ENCODE results near the gene ST6GALNAC2.
"Not testable (repeated sequence)": the region's sequence is repeated elsewhere in the genome, so short reads cannot be mapped to it uniquely, and the experiment has no call there.

The ST6GALNAC2 gene

DNA sequence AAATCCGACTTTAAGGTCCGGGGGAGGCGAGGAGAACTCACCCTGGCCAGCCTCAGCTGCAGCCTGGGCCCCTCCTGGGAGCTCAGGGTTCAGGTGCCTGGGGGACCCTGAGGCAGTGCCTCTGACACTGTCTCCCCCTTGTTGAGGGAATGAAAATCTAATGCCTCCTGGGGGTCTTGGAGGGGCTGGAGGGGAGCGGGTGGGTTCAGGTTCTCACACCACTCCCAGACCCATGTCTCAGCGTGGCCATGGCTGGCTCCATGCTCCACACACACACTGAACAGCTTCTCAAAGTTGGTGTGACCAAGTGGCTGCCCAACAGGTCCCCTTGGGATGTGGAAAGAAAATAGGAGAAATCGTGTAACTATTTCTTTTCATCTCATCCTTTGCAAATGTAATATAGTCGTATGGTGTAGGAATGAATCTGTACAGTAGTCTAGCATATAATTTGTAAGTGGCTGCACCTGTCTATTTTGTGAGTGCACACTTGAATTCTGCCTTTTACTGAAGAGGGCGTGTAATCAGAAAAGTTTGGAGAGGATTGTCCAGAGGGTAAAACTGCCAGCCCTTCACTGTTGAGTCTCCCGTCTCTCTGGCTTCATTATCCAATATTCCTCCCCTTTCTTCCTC, 46.6 kb downstream of the ST6GALNAC2 start:
- no peak for DNase-seq

DNA sequence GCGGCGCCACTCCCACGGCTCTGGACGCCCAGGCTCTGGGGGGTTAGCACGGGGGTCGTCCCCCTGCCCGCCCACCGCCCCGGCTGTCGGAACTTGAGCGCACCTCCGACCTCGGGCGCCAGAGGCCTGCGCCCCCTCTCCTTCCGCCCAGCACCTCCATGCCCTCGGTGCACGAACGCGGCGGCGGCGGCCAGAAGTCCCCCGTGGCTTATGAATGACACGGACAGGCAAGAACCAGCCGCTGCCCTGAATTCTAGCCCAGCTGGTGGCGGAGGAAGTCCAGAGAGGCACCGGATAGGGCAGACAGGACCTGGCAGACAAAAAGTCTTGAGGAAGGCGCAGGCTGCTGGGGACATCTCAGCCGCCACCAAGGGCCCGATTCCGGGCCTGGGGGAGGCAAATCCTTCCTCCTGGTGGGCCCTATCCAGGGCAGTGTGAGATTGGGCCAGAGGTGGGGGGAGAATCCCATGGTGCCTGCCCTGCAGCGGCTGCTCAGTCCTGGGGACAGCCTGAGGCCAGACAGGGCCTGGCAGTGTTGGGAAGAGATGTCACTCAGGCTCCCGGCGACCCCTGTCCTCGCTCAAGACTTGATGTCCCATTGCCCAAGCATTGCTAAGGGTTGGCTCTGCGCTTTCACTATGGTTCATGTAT, 47.3 kb downstream of the ST6GALNAC2 start:
- no peak for DNase-seq

DNA sequence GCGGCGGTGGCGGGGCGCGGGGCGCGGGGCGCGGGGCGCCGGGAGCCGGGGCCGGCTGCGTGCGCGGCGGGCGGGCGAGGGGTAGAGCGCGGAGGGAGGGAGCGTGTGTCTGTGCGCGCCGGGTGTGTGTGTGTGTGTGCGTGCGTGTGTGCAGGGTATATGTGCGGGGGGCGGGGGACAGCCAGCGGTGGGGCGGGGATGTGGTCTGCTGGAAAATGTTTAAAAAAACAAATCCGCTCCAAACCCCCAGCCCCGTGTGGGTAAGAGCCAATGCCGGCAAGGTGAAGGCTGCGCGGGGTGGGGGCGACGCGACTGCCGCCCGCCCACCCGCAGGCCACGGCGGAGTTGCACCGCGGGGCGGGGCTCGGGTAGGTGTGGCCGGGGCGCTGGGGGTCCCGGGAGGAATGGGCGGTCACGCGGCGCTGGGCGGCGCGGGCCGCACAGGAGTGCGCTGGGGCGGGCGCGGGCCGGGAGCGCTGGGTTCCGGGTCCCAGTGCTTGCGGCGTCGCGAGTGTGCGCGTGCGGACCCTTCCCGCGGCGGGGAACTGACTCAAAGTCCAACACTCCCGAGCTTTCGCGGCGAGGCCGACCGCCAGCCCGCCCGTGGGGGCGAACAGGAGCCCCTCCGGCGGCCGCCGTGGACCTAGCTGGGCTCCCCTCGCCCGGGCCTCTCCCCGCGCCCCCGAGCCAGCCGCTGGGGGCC, 47.9 kb downstream of the ST6GALNAC2 start, which contains the start of gene CYGB:
Gene CYGB, minus strand, starts transcription at position 132 of the 703 bp plus-strand sequence. CDS start 167 bp downstream, outside the sequence.
- DNase-seq, result peak; percentile 29

DNA sequence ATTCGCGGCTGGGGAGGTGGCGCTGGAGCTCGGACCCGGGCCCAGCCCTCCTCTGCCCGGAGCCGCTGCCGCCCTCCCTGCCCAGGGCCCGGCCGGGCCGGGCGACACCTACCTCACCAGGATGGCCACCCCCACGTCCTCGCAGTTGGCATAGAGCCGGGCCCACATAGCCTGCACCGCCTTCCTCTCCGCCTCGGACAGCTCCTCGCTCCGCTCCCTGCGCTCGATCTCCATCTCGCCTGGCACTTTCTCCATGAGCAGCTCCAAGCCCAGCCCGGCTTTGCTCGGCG, 48.4 kb downstream of the ST6GALNAC2 start:
- no peak for DNase-seq

DNA sequence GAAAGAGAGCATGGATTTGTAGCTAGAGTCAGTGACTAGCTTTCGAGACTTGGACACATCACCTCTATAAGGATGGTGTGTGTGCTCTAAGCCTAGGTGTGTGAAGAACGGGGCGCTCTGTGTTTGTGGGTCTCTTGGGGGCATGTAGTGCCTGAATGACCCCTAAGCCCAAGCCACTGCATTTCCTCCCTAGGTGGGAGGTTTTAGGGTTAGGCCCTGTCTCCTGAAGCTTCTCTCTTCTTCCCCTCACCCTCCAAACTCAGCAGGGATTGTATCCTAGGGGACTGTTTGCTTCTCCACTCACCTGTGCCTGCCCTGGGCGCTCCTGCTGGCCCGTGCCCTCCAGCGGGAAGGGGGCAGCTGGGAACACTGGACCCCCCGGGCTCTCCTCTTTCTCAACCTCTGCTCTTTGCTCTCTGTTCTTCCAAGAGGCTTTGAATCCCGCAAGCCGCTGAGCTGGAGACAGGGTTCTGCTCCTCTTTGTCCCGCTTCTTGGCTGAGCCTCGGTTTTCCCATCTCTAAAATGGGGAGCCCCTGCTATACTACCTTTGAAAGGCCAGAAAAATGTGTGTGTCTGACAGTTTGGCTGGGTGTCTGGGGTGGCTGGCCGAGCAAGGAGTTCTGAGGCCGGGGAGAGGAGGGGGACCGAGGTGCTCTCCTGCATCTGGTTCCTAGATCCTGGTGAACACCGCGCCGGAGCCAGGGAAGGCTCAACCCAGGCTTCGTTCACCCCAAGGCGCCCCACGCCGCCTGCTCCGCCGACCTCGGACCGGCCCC, 49.0 kb downstream of the ST6GALNAC2 start:
- peak; percentile 14 for DNase-seq

DNA sequence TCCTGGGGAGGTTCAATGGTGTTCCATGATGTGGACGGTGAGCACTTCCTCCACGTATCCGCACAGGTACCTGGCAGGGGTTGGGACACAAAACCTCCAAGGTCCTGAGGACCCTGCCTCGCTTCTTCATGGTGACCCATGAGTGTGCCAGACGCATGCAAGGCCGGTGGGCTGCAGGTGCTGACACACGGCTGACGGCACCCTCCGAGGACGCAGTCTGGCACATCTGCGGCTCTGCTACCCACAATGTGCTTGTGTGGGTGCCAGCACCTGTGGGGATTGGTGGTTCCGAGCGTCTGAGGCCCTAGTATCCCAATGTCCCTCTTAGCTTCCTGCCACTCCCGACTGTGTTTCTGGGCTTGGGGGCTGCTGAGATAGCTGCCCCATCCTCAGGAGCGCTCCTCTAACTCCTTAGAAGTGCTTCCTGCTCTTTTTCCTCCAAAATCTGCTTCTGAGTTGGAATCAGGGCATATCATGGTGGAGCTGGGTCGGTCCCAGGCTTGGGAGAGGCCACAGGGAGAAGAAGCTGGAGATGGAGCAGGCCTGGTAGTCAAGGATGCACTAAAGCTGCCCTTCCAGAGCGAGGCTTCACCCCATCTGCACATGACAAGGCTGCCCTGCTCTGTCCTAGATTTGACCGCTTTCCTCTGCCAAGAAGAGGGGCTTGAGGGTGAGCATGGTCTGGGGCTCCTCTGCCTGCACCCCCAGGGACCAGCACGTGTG, 49.7 kb downstream of the ST6GALNAC2 start:
- DNase-seq, result no peak

DNA sequence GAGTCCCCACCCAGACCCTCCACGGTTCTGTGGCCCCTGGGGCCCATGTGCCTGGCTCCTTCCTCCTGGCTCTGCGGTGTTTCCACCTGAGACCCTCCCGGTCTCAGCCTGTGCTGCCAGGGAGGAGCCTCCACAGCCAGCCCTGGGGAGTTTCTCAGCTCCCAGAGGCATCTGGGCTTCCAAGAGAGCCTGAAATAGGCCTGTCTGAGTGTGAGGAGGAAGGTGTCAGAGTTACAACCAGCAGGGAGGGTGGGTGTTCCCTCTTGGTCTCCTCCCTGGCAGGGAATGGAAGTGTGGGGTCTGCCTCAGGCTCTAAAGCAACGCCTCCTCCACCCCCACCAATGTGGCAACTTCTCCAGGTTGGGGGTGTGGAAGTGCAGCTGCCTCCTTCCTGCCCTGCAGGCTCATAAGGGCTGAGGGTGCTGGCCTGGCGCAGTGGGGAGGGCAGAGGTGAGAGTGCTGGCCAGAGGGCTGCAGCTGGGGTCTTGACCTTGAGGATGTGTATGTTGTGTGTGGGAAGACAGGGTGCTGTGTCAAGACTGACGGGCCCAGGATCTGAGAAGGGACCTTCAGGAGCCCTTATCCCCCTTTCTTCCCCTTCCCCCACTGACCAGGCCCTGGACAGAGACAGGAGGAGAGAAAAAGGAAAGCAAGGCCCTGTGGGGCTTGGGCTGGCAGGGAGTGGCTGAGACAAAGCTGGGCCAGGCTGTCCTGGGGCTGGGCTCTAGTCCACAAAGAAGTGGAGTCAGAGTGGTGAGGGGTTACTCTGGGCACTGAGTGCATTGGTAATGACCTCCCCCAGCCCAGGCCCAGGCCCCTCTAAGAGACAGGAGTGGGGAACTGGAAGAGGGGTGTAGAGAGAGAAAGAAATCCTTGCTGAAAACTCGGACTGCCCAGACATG, 50.6 kb downstream of the ST6GALNAC2 start:
- DNase-seq, result no peak

DNA sequence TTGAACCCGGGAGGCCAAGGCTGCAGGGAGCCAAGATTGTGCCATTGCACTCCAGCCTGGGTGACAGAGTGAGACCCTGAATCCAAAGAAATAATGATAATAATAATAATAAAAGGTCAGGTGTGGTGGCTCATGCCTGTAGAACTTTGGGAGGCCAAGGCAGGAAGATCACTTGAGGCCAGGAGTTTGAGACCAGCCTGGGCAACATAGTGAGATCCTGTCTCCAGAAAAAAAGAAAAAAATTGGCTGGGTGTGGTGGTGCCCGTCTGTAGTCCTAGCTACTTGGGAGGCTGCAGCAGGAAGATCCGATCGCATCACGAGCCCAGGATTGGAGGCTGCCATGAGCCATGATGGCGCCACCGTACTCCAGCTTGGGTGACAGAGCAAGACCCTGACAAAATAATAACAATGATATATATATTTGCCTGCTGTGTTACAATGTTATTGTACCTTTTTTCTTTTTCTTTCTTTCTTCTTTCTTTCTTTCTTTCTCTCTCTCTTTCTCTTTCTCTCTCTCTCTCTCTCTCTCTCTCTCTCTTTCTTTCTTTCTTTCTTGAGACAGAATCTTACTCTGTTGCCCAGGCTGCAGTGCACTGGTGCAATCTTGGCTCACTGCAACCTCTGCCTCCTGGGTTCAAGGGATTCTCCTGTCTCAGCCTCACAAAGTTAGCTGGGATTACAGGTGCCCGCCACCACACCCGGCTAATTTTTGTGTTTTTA, 51.9 kb downstream of the ST6GALNAC2 start:
- DNase-seq, result not testable (repeated sequence)

DNA sequence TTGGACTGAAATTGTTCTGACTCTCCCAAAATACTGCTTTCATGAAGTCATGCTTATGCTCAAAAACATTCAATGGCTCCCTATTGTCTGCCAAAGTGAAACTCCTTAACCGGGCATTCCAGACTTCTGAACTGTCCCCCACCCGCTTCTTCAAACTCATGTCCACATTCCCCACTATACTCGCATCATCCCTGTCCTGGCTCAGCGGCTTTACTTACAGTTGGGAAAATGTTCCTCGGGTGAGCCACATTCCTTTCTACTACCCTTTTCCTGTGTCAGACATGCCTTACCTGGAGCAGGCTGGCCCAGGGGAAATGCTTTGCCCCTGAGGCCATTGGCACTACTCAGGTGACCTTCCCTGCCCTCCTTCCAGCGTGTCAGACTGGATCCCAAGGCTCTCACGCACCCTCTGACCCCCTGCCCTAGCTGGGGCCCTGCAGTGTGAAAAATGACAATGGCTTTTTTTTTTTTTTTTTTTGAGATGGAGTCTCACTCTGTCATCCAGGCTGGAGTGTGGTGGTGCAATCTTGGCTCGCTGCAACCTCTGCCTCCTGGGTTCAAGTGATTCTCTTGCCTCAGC, 53.5 kb downstream of the ST6GALNAC2 start:
- DNase-seq, result no peak

DNA sequence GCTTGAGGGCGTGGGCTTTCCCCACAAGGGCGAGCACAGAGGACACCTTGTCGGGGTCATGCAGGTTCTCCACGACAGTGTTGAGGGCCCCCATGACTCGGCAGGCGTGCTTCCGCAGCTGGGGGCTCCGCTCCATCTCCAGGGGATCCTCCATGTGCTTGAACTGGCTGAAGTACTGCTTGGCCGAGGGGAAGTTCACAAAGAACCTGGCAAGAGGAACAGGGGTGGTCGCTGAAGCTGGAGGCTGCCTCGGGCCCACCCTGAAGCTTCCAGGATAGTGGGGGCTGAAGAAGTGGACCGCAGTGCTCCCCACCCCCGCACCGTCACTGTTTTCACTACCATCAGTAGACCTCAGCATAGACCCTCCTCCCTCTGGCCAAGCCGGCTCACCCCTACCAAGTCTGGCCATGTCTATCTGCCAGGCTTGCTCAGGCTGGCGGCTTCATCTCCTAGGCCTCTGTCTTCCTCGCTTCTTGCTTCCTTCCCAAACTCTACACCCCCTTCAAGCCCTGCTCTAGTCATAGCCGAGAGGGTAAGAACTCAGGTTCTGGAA, 54.1 kb downstream of the ST6GALNAC2 start:
- no peak for DNase-seq

DNA sequence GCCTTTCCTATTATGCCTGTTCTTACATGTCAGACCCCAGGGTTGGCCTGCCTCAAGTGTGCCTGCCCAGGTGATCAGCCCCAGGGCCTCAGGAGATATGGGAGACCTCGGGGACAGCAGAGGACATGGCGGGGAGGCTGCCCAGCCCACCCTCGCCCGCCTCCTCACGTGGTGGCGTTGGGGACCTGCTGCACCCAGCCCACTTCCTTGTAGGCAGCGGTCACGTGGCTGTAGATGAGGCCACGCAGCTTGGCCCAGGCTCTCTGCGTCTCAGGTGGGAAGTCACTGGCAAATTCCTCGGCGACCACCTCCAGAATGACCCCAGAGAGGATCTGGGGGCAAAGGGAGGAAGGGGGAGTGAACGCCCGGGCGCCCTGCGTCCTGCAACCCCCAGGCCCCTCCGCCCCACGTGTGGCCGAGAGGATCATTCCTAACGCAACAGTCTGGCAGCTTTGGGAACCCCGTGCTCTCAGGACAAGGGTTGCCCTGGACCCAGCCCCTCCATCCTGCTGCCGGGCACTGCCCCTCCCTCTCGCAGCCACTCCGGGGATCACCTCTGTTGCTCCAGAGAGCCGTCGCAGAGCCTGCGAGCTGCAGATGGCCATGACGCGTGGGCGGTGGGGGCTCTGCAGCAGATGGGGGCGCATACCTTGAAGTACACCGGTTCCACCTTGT, 54.7 kb downstream of the ST6GALNAC2 start:
- no peak for DNase-seq

DNA sequence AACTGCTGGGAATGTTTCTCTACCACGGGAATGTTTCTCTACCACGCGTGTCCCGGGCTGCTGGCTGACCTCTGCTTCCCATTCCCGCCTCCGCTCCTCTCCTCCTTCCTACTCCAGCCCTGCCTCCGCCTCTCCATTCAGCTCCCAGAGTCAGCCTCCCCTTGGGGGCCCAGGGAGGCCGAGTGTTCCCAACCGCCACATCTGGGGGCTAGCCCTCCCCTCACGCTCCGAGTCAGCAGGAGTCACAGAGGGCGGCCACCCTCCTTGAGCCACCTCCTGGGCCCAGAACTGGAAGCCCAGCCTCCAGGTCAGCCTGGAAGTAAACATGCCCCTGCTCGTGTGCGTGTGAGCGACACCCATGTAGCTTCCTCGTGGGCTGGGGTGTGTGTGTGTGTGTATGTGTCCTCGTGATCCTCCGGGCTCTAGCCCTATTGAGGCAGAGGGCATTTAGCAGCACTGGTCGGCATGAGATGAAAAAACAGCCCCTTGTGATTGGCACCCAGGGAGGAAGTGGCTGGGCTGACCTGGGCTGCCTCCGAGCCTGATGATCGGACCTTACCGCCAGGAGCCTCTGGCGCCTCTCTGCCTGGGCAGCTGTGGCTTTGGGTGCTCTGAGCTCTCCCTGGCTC, 55.5 kb downstream of the ST6GALNAC2 start:
- DNase-seq, result no peak

DNA sequence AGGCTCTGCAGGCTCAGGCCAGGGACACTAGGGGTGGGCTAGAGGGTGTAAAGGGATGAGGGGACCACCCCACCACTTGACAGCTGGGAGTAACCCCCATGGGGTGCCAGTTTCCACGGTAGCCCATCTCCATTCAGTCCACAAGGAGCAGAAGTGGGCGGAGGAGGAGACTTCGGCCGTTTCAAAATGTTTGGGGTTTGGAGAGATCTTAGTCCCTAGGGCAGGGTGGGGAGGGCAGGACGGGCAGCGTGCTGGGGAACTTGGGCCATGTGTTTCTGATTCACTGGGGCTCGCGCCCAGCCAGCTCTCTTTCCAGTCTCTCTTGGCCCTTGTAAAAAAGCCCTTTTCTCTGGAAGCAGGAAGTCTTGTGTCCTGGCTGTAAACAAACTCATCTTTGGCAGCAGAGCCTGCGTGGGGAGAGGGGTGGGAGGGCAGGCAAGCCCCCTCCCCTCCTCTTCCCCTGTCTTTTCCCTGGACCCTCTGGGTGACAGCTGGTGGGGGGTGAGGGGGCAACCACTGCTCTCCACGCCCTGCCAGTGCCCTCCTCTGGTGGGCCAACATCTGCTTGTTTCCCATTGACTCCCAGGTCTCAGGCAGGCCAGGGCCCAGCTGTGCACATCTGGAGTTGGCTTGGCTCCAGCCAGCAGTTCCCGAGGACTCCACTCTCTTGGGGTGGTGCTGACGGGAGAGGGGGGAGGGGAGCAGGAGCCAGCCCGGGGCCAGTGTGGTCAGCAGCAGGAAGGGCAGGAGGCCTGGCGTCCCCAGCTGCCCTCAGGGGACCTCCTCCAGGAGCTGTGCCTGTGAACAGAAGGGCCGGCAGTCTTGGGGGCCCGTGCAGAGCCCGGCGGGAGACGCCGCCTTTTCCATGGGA, 56.2 kb downstream of the ST6GALNAC2 start:
- no peak for DNase-seq

DNA sequence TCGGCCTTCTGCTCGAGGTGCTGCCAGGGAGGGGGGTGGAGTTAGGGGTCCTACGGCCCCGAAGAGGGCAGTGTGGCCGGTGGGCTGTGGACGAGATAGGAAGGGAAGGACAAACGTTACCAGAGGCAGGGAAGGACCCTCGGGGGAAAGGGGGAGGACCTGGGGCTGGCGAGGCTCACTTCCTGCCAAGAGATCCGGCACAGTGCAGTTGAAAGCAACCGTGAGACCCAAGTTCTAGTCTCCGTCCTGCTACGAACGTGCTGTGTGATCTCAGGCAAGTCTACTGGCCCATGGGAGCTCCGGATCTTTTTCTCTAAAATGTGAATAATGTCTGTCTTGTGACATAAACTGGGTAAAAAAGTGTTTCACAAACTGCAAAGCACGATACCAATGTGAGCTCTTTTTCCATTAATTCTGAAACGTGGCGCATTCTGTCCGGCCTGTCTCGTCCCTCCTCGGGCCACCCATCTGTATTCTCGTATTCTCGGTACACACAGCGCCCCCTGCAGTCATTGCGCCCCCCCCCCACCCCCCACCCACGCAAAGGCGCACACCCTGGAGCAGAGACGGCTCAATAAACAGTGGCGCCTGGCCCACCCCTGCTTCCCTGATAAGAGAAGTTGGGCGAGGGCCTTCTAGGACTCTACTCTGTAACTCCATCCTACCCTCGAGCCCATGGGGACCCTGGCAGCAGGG, 57.0 kb downstream of the ST6GALNAC2 start:
- DNase-seq, result no peak

DNA sequence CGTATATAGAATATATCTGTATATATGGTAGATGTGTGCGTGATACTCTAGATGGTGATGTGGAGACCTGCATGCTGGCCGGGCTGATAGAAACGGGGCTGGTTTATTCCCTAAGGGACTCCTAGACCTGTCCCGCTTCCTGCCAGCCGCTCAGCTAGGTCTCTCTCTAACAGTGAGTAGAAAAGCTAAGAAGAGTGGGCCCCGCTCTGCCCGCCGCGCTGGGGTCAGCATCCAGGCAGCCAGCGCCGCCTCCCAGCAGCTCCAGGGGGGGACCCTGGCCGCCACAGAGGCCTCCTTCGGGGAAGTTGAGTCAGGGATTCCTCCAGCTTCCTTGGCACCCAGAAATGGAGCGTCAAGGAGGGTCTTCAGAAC, 57.5 kb downstream of the ST6GALNAC2 start:
- no peak for DNase-seq

DNA sequence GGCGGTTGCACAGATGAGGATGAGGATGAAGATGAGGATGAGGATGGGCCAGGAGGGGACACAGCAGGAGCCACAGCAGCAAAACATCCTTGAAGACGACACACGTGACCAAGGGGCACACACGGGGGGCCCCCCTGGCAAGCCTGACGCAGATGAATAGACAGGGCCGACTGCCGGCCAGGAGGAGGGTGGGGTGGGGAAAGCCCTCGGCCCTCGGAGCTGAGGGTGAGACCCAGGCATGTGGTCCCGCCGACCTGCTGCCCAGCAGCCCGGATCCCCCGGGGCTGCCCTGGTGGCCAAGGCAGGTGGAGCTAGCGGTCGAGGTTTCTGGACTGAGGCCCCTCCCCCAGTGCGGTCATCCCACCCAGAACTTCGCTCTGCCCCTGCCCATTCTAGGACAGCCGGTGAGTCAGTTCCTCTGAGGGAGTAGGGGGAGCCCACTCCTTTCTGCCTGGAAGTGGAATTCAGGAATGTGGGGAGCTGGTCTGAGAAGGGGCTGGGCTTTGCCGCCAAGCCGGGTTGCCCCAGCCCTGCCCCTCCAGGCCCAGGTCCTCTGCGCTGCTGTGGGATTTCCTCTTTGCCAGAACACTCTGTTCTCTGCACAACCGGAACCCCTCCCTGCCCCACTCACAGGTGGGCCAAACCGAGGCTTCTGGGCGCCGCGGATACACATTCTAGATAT, 58.1 kb downstream of the ST6GALNAC2 start:
- DNase-seq, result no peak

DNA sequence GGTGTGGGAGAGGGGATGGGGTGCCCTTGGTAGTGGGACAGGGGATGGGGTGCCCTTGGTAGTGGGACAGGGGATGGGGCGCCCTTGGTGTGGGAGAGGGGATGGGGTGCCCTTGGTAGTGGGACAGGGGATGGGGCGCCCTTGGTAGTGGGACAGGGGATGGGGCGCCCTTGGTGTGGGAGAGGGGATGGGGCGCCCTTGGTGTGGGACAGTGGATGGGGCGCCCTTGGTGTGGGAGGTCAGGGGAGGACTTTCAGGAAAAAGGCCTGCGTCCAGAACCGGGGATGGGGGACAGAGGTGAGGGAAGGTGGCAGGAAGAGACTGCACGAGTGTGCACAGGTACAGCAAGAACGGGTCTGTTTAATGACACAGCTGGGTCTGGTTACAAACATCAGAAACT, 58.6 kb downstream of the ST6GALNAC2 start:
- not testable (repeated sequence) for DNase-seq
